Superior temporal gyrus (tissue), 1 donor: ENCODE results near the gene FAM107B.

Experiments
- DNase-seq: peaks from one replicate; pipeline ENCODE4 v3.0.0-alpha.2; 2016; ENCODE audit errors: extremely low spot score

FAM107B gene

DNA sequence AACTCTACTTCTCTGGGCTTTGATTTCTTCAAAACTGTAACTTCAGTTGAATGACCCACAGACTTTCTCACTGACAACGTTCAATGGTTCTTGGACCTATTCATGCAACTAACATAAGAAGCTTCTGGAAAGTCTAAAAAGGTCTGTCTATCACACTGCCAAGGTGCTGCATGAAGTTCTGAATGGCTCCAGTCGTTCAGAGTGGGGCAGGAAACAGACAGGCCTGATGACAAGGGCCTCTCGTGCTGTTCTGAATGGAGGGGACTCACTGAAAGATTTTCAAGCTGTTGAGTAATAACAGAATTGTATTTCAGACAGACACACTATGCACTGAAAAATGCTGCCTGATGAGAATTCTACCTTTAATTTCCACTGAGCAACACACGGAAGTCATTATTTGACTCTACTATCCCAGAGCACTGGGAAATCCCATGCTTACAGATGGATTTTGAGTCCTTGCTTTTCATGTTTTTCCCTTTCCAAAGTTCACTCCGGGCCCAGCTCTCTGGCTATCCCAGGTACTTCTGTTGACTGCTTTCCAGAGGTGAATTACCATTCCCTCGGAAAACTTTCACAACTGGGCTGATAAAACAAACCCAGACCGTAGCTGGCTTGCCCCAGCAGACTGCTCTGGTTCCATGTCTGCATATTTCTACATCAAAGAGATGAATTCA, 239.1 kb downstream of the FAM107B start:
- DNase-seq = no peak

DNA sequence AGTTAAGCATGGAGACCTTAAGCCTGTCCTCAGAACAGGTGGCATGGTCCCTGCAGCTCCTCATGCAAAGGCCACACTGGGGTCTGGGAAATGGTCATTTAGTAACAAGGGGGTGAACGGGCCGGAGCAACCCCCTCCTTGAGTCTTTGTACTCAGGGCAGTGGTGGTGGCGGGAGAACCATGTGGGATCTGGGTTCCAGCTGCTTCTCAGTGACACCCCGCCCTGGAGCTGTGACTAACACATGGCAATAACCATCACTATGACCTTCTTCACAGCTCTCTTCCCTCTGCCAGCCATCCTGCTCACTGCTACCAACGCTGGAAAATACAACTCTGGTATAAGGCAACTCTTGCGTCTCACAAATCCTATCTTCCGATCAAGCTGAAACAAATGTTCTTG, 240.5 kb downstream of the FAM107B start:
- DNase-seq = no peak

DNA sequence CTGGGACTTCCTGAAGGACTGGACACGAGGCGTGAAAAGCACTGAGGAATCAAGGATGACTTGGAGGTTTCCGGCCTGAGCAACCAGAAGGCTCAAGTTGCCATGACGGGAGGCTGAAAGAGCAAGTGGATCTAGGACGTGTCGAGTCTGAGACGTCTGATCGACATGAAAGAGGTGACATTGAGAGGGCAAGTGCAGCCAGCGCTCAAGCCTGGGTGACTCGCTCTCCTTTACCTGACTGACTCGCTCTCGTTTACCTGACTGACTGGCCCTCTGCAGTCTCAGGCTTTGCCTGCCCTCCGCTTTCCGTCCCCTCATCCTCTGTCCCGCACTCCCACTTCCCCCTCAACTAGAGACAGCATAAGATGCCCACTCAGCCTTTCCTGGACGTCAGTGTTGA, 241.4 kb downstream of the FAM107B start:
- no peak for DNase-seq

DNA sequence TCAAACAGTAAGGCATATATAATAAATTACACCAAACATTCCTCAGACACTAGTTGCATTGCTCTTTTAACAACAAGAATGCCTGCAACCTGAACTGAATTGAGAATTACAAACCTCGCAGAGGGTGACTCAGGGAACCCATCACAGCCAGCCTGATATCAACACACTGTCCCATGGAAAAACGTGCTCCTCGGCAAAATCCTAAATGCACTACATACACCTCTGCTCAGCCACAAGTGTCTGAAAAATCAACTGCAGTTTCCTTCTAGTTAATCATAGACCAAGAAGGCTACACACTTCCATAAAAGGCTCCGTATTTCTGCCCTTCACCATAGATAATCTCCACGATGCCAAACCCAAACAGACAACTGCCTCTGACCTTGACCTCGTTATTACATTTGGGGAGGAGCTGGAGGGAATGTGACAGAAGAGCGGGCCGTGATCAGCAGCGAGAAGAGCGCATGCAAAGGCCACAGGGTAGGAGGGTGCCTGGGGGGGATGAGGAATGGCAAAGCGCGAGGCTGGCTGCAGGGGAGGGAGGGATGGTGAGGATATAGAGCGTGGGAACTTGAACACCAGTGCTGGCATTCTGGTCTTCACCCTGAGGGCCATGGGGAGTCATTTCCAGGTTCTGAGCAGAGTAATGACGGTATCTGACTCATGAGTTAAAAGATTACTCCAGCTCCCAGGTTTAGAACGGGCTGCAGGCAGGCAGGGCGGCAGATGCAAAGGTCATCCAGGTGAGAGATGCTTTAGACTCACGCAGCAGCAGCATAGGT, 242.0 kb downstream of the FAM107B start:
- no peak for DNase-seq

DNA sequence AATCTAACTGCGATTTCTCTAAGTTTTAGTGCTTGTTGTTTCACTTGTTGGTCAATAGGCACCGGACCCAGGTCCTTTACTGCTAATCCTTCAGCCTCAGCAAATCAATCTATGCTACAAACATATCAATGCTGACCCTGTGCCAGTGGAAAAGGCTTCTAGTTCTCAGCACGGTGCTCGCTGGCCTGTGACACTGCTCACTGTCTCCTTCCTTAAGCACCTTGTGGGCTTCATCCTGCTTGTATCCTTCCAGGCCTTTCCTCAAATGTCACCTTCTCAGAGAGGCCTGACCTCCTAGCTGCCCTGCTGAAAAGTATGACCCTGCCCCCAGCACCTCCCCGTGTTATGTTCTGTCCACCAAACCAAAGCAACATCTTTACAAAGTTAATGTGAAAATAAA, 242.7 kb downstream of the FAM107B start:
- DNase-seq = no peak

DNA sequence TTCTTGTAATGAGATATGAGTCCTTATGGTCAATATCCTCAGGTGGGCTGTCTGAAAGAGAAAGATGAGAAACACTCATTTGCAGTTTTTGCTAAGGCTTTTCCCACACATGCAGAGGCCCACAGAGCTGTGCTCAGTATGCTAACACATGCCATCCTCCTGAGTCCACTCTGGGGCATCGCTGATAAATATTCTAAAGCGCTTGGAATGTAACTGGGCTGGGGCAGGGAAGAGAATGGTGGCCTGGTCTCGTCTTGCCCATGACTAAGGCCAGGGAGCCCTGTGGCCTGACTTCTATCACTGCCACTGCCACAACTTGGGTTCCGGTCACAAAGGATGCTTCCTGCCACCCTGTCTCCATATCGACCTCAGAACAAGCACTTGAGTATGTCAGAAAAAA, 244.2 kb downstream of the FAM107B start:
- no peak for DNase-seq

DNA sequence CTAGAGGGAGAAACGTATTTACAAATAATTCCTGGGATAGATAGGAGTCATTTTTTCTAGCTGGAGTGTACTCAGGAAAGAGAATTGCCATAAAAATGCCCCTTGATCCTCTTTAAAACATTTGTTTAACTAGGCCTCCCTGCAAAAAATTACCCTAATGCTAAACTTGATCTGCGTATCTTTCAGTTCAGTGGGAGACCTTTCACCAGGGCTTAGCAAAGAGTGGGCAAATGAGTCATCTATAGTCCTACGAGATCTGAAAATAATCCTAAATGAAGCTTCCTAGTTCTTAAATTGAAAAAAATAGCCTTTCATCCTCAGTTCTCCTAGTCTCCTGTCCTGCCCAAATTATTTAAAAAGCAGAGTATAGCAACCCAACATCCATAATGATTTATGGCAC, 245.3 kb downstream of the FAM107B start:
- no peak for DNase-seq

DNA sequence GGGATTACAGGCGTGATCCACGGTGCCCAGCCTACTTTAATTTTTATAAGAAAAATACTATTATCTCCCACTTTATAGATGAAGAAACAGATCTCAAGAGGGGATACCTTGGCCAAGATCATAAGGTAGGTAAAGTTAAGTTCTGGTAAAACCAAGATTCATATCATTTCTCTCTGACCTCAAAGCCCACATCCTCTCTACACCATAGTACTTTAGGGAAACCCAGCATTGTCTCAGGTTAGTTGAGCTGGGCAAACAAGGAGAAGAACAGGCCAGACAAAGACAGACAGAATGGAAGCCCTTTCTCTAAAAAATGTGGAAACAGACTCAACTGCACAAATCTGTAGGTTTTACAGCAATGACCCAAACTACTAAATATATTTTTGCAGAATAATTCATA, 246.2 kb downstream of the FAM107B start:
- DNase-seq = no peak

DNA sequence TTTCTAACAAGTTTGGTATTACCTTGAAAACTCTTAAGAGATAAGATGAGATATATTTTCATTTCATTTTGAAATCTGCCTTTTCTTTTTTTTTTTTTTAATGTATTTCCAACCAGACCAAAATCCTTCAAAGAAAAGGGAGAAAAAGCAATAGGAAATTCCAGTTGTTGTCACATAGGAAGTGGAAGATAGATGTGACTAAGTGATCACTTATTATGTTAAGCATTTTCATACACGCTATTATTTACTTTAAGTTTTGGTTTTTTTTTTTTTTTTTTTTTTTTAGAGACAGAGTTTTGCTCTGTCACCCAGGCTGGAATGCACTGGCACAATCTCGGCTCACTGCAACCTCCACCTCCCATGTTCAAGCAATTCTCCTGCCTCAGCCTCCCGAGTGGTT, 246.8 kb downstream of the FAM107B start:
- DNase-seq = no peak

DNA sequence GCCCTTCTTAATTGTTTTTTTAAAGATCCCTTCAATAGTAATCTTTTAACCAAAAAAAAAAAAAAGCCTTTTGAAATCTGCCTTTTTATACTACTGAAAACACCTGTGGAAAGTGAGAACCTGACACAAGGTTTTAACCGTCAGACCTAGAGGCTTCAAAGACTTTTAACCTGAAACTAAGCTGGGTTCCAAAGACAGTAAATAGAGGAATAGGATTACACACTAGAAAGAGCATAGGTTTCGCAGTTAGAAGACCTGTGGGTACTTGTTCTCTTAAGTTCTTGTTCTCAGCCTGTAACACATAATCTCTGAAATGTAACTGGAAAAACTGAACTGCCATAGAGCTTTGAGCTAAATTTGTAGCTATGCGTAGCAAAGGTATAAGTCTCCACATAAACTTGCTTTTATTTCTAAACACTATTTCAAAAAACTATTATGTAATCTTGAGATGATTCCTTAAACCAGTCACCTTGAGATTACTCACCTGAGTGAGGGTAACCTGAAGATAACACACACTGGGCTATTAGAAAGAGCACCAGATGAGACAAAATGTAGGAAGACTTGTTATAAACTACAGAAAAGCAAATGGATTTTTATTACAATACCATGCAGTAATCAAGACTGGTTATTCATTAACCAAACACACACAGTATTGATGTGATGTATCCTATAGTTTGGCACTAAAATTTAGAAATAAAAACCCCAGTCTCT, 247.4 kb downstream of the FAM107B start:
- DNase-seq = no peak

DNA sequence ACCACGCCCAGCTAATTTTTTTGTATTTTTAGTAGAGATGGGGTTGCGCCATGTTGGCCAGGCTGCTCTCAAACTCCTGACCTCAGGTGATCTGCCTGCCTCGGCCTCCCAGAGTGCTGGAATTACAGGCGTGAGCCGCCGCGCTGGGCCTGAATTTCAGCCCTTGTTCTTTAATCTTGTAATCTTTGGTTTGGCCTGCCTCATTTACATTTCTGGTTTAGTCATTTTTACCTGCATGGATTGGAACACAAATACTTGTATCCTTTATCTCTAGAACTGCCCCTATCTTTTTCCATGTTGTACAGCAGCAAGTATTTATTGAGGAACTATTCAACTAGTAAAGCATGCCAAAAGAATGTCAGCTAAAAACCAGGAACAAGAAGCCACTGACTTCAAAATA, 248.4 kb downstream of the FAM107B start:
- DNase-seq = no peak

DNA sequence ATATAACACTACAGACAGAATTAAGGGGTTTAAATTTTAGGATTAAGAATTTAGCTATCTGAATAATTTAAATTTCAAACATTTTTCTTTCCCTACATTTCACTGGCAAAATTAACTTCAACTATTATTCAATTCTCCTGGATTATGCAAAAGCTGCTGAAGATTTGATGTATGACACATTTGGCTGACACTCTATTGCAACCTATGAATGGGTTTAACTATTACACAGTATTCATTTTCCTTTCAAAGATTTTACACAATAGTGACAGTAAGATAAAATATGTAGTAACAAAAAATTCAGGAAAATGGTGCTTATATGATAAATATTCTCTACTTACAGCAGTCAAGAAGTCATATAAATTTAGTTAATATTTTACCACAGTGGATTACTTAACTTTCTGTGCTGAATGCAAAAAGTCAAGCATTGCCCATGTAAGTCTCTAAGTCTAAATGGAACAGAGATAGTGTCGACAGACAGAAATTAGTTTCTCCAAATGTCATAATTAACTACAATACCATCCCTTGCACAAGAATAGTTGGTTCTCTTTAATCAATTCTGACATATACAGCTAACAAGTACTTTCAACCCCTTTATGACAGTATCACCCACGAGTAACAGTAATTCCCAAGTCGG, 249.9 kb downstream of the FAM107B start:
- no peak for DNase-seq

DNA sequence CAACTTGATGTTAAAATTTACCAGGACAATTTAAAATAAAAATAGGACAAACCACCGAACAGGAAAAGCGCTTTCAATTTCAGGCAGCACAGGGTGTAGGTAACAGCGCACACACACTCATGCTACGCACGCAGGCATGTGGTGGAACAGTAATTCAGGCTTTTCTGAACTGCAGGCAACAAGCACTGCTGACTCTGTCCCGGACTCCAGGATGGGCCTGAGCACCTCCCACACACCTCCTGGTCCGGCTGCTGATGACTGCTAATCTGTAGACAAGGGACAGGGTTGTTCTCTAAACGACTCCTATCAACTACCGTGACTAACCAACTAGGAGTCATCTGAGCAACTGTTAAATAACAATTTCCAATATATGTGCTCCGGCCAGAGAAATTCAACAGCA, 251.4 kb downstream of the FAM107B start:
- DNase-seq = no peak

DNA sequence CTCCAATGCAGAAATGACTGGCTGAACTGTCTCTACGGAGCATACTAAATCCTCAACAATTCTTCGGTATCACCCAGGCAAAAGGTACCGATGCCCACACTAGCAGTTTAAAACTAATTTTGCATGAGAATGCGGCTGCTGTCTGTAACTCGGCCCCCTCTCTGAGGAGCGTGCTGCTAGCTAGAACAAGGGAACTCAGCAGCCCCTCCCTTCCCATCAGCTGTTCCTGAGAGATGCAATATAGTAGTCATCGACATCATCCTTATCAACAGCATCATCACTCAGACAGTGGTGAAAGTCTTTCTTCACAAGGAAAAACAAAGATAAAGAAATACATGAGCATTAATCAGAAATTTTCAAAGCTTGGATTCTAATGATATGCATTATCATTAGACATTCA, 254.9 kb downstream of the FAM107B start:
- DNase-seq = no peak

DNA sequence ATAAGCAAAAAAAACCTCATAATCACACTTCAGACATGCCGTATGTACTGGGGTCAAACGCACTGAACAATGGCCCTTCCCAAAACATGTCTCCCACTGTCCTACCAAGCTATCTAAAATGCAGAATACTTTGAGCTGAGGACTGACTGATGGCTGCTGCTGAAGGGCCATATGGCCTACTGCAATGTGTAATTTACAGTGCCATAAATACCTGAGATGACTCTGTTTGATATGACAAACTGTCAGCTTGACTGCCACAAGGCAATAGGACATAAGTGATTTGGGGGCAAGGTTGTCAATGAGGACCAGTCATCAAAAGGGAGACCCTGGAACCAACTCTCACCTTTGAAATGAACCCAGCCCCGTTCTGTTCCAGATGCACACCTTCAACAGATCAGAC, 256.5 kb downstream of the FAM107B start:
- DNase-seq = no peak

DNA sequence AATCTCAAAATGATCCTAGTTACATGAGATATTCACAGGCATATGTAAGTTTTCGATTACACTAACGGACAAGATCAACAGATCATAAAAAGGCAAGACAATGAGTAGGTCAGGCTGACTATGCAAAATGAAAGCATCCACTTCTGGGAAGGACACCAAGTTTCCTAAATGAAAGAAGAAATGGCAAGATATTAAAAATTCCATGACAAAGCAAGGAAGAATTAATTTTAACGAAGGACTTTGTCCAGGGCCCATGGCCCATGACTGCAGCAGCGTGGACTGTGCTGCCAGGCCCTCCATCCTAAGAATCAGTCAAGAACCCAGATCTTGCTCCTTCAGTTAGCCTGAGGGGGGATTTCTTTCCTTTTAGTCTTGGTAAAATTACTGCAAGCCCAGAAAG, 261.6 kb downstream of the FAM107B start:
- DNase-seq = no peak

DNA sequence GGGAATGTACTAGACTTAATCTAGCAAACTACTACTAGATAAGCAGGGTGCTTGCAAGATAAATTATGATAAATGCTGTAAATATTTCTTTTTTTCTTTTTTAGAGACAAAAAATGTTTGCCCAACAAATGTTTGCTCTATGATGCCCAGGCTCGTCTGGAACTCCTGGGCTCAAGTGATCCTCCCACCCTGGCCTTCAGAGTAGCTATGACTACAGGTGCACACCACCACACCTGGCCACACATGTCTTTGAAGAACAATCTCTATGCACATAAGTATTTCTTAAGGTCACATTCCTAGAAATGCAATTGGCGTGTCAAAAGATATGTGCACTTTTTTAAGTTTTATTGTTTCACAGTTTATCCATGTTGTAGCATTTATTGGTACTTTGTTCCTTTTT, 264.4 kb downstream of the FAM107B start:
- DNase-seq = no peak

DNA sequence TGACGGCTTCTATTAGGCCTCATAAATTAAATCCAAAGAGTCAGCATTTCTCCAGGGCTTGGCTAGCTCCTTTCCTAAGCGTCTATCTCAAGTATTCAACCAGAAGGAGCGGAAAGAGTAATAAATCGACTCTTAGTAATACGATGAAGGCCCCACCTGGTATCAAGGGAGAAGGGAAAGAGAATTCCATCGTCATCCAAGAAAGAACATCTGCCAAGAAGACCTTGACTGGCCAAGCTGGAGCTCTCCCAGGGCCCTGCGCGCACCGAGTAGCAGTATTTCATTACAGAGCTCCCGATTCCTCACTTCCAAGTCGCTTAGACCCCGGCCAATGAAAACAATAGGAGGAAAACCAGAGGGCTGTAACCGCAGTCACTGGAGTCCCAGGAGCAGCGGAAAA, 266.0 kb downstream of the FAM107B start:
- no peak for DNase-seq

DNA sequence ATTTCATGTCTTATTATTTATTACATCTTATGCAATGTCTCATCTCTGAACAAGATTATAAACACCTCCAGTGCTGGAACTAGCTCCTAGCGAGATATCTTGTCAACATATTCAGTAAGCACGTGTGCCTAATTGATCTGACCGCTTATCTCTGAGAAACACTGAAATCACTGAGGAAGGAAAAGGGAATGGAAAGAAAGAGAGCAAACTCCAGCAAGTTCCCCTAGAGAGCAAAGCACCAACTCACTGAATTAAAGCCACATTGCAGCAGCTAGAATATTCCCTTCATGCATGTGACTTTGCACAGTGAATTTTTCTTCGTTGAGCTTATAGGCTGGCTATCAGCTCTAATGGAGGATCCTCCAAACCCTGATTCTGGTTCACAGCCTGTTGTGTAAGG, 266.9 kb downstream of the FAM107B start:
- DNase-seq = no peak

DNA sequence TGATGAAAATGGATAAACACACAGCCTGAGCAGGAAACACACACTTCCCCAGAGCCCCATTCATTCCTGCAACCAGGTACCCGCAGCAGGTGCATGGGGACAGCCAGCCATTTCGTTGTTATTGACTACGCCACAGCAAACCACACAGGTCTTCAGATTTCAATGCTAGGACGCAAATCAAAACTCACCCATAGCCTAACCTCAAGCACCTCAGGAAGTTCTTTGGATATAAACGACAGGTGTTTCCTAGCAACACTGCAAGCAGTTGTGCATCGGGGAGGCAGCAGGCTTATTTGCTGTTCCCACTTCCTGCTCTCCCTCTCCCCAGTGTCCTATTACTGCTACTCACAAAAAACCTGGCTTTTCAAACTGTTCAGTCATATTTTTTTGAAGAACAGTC, 267.5 kb downstream of the FAM107B start:
- no peak for DNase-seq

DNA sequence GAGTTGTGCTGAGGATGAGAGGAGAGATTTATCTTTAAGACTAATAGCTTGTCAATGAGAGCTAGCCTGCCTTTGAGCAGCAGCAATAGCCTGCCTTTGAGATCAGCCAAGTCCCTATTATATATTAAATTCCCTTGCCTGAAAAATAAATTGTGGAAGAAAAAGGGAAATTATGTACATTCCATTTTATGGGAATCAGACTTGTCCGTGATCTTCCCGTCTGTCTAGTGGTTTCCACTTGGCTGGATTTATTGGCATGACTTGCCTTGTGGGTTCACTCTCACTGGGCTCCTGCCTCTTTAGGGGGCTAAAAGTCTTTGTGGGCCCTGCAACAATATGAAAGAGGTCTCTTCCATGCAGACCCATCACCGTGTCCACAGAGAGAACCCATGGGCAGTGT, 272.3 kb downstream of the FAM107B start:
- DNase-seq = no peak

DNA sequence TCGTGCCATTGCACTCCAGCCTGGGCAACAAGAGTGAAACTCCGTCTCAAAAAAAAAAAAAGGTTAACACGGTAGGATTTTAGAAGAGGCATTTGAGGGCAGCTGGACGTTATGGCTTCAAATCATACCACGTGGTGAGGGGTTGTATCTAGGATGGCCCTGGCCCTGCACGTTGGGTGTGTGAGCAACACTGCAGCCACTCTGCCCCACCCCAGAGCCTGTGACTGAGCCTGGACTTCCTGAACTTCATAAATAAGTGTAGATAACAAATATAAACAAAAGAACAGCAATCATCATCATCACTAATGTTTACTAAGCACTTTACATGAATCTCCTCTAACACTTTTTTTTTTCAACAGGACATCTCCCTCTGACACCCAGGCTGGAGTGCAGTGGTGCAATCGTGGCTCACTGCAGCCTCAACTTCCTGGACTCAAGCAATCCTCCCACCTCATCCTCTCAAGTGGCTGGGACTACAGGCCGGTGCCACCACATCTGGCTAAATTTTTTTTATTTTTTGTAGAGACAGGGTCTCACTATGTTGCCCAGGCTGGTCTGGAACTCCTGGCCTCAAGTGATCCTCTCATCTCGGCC, 274.4 kb downstream of the FAM107B start:
- DNase-seq = no peak
